MM.1S (cell line): ENCODE measurements around the gene TRAPPC12.
"Not testable (repeated sequence)": the region's sequence is repeated elsewhere in the genome, so short reads cannot be mapped to it uniquely, and the experiment has no call there.

ENCODE experiments used
- DNase-seq: peaks from one replicate; pipeline ENCODE4 v3.0.0-alpha.2; 2015
- H2AFZ ChIP-seq: fragments of 300-600 bp; sonication (generic); 2 replicates; pipeline ENCODE4 v1.6.0; 2016; ENCODE audit warnings: antibody characterized with exemption, low read length
- H3F3A ChIP-seq: fragments of 300-600 bp; sonication (generic); 2 replicates; pipeline ENCODE4 v1.6.1; 2016; ENCODE audit warnings: mild to moderate bottlenecking, antibody characterized with exemption, low read length, moderate library complexity, mixed read lengths; ENCODE audit not compliant: insufficient read depth
- H3K27ac ChIP-seq: fragments of 300-600 bp; sonication (generic); 2 replicates; pipeline ENCODE4 v1.5.1; 2016; ENCODE audit warnings: mild to moderate bottlenecking, low read length
- H3K27me3 ChIP-seq: fragments of 300-600 bp; sonication (generic); replicated peaks from 2 replicates; pipeline ENCODE4 v1.6.0; 2016; ENCODE audit warnings: low read length; ENCODE audit not compliant: insufficient read depth
- H3K36me3 ChIP-seq: fragments of 300-600 bp; sonication (generic); replicated peaks from 2 replicates; pipeline ENCODE4 v1.6.1; 2016; ENCODE audit warnings: mild to moderate bottlenecking, low read length, mixed read lengths; ENCODE audit not compliant: insufficient read depth
- H3K4me1 ChIP-seq: fragments of 300-600 bp; sonication (generic); 2 replicates; pipeline ENCODE4 v1.6.1; 2016; ENCODE audit warnings: low read length, mixed read lengths
- H3K4me2 ChIP-seq: fragments of 300-600 bp; sonication (generic); 2 replicates; pipeline ENCODE4 v1.6.0; 2016; ENCODE audit warnings: low read depth, low read length
- H3K4me3 ChIP-seq: fragments of 300-600 bp; sonication (generic); 2 replicates; pipeline ENCODE4 v1.5.1; 2016; ENCODE audit warnings: low read length, mixed read lengths
- H3K79me2 ChIP-seq: fragments of 300-600 bp; sonication (generic); 2 replicates; pipeline ENCODE4 v1.6.1; 2016; ENCODE audit warnings: mixed run types, low read length, mixed read lengths
- H3K9ac ChIP-seq: fragments of 300-600 bp; sonication (generic); 2 replicates; pipeline ENCODE4 v1.6.1; 2016; ENCODE audit warnings: low read length, mixed read lengths
- H3K9me2 ChIP-seq: fragments of 300-600 bp; sonication (generic); replicated peaks from 2 replicates; pipeline ENCODE4 v1.6.1; 2016; ENCODE audit warnings: mild to moderate bottlenecking, low read length, mixed read lengths; ENCODE audit not compliant: insufficient read depth
- H3K9me3 ChIP-seq: fragments of 300-600 bp; sonication (generic); replicated peaks from 2 replicates; pipeline ENCODE4 v1.6.1; 2016; ENCODE audit warnings: mild to moderate bottlenecking, low read length, mixed read lengths; ENCODE audit not compliant: insufficient read depth
- H4K20me1 ChIP-seq: fragments of 300-600 bp; sonication (generic); 2 replicates; pipeline ENCODE4 v1.6.1; 2016; ENCODE audit warnings: mild to moderate bottlenecking, low read length, moderate library complexity, mixed read lengths; ENCODE audit not compliant: insufficient read depth
- EZH2 ChIP-seq: fragments of 300-600 bp; sonication (generic); optimal IDR thresholded peaks from 2 replicates; pipeline ENCODE3; 2017; ENCODE audit warnings: low read depth, mild to moderate bottlenecking, antibody characterized with exemption, low read length, mixed read lengths
- EZH2phosphoT487 ChIP-seq: fragments of 300-600 bp; sonication (generic); IDR thresholded peaks from 2 replicates; pipeline ENCODE4 v1.6.1; 2018; ENCODE audit warnings: antibody characterized with exemption, low read length
- TF ChIP-seq, protein P1 (sequence below): fragments of 300-600 bp; sonication (generic); IDR thresholded peaks from 2 replicates; pipeline ENCODE4 v1.5.1; 2016; ENCODE audit warnings: antibody characterized with exemption, low read length, mixed read lengths

Gene TRAPPC12

DNA sequence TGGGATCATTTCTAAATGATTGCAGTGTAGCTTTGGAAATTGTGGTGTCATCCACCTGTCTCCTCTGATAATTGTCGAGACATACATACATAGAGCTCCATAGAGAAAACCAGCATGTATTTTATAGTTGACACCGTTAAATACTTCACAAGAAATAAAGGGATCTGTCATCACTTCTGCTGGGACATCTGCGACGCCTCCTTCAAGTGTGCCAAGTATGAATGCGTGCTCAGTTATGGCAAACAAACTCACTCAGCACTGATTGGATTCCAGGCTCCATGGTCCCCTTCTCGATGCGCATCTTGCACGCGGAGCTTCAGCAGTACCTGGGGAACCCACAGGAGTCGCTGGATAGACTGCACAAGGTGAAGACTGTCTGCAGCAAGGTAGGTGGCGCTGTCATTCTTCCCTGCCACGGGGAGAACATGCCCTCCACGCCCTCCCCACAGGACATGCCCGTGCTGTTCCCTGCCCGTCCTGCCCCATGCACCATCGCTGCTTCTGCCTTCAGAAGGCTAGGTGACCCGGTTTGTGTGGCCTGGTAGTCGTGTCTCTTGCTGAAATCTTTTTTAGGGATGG lies 64.1 kb downstream of the TRAPPC12 start:
- Histone ChIP-seq H3K36me3 (no peaks in the 10 kb centered on the region), H3F3A (no peaks in the 10 kb centered on the region), H3K9ac (no peak overlapping the region), H3K79me2 (0 out of 2 replicates have a peak, but pooled peaks cover 4% of the 10 kb centered on the region), H3K4me1 (no peaks in the 10 kb centered on the region), H3K4me3 (no peak overlapping the region), H2AFZ (no peak overlapping the region), H3K9me3 (no peaks in the 10 kb centered on the region), H3K27ac (no peak overlapping the region), H3K9me2 (no peaks in the 10 kb centered on the region), H3K27me3 (no peaks in the 10 kb centered on the region), H3K4me2 (no peak overlapping the region), H4K20me1 (no peaks in the 10 kb centered on the region)
- no peak for DNase-seq
- TF ChIP-seq, protein P1, sequence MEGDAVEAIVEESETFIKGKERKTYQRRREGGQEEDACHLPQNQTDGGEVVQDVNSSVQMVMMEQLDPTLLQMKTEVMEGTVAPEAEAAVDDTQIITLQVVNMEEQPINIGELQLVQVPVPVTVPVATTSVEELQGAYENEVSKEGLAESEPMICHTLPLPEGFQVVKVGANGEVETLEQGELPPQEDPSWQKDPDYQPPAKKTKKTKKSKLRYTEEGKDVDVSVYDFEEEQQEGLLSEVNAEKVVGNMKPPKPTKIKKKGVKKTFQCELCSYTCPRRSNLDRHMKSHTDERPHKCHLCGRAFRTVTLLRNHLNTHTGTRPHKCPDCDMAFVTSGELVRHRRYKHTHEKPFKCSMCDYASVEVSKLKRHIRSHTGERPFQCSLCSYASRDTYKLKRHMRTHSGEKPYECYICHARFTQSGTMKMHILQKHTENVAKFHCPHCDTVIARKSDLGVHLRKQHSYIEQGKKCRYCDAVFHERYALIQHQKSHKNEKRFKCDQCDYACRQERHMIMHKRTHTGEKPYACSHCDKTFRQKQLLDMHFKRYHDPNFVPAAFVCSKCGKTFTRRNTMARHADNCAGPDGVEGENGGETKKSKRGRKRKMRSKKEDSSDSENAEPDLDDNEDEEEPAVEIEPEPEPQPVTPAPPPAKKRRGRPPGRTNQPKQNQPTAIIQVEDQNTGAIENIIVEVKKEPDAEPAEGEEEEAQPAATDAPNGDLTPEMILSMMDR = no peak
- TF ChIP-seq EZH2 = no peak
- no peak for TF ChIP-seq EZH2phosphoT487

DNA sequence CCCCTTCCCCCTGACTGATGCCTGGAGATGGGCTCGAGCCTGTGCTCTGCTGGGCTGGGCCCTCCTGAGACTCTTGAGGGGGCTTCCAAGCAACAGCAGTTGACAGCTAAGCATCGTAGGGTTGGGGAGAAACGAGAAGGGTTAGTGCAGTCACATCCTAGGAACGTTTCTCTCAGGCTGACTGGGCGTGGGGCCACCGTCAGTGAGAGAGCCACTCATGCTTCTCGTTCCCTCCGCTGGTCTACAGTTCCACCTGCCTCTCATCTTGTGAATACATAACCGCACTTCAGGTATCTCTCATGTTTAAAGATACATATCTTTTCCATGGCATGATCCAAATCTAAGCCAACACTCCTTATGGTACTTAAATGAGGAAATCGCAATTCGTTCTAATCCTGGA lies 66.4 kb downstream of the TRAPPC12 start:
- Histone ChIP-seq H3K36me3 (no peaks in the 10 kb centered on the region), H3K79me2 (0 out of 2 replicates have a peak, but pooled peaks cover 4% of the 10 kb centered on the region), H2AFZ (no peak overlapping the region), H3F3A (no peaks in the 10 kb centered on the region), H3K27ac (no peak overlapping the region), H3K27me3 (no peaks in the 10 kb centered on the region), H3K4me2 (no peak overlapping the region), H3K4me3 (no peak overlapping the region), H3K9me2 (no peaks in the 10 kb centered on the region), H3K9ac (no peak overlapping the region), H4K20me1 (no peaks in the 10 kb centered on the region), H3K4me1 (no peaks in the 10 kb centered on the region), H3K9me3 (no peaks in the 10 kb centered on the region)
- TF ChIP-seq, protein P1 = no peak
- no peak for DNase-seq

DNA sequence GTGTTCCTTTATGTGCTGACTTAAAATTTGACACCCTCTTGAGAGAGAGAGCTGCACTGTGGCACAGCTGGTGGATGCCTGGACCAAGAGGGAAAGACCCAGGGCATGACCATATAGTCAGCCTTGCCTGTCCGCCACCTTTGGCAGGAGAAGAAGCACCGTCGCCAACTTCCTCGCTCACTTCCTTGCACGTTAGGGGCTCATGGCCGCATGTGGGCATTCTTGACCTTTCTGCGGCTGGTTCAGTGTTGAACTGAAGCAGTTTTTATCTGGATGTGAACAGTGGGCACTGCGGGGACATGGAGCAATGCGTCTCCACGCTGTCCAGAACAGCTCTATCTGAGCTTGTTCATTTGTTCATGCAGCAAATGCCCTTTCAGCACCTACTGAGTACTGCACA lies 66.9 kb downstream of the TRAPPC12 start:
- Histone ChIP-seq H3K9me2 (no peaks in the 10 kb centered on the region), H3K79me2 (0 out of 2 replicates have a peak, but pooled peaks cover 4% of the 10 kb centered on the region), H2AFZ (no peak overlapping the region), H3F3A (no peaks in the 10 kb centered on the region), H3K4me1 (no peaks in the 10 kb centered on the region), H3K27ac (no peak overlapping the region), H3K9ac (no peak overlapping the region), H3K9me3 (no peaks in the 10 kb centered on the region), H3K4me2 (no peak overlapping the region), H3K36me3 (no peaks in the 10 kb centered on the region), H3K4me3 (no peak overlapping the region), H4K20me1 (no peaks in the 10 kb centered on the region), H3K27me3 (no peaks in the 10 kb centered on the region)
- DNase-seq = no peak
- TF ChIP-seq EZH2phosphoT487 = no peak
- TF ChIP-seq, protein P1 = no peak
- no peak for TF ChIP-seq EZH2

DNA sequence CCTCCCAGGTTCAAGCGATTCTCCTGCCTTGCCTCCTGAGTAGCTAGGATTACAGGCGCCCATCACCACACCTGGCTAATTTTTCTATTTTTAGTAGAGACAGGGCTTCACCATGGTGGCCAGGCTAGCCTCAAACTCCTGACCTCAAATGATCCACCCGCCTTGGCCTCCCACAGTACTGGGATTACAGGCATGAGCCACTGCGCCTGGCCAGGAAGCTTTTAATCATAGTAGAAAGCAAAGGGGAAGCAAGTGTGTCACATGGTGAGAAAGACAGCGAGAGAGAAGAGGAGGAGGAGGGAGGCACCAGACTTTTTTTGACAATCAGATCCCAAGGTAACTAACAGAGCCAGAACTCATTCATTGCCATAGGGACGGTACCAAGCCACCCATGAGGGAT lies 67.7 kb downstream of the TRAPPC12 start:
- not testable (repeated sequence) for H3K27me3 ChIP-seq, H3K4me1 ChIP-seq, H3K9me2 ChIP-seq, H3K27ac ChIP-seq, H3K9ac ChIP-seq, H3K79me2 ChIP-seq, H3K9me3 ChIP-seq, H3K4me3 ChIP-seq, H3K4me2 ChIP-seq, H4K20me1 ChIP-seq, H3F3A ChIP-seq, DNase-seq, H2AFZ ChIP-seq, H3K36me3 ChIP-seq
